GM10248 (cell line): Measurements from ENCODE around the gene GAS7.

Source experiments
- CTCF ChIA-PET: fragments of 300-600 bp; sonication (Branson Sonifier 250); formaldehyde crosslinking; extraction: SDS; loops from one replicate; lab custom pipeline; 2021; ENCODE audit warnings: antibody characterized with exemption; lab: Yijun Ruan, JAX
- POLR2A ChIA-PET: fragments of 350-650 bp; sonication (Branson Sonifier 250); formaldehyde crosslinking; extraction: SDS; loops from one replicate; lab custom pipeline; 2020; ENCODE audit warnings: antibody characterized with exemption; lab: Yijun Ruan, JAX
- DNase-seq: peaks from one replicate; pipeline ENCODE4 v3.0.0; 2012; ENCODE audit errors: extremely low spot score
- CTCF ChIP-seq: IDR thresholded peaks from 2 replicates; pipeline ENCODE4 v1.5.1; 2012; ENCODE audit warnings: mild to moderate bottlenecking, low read depth; ENCODE audit errors: extremely low read depth, missing control alignments, control extremely low read depth

The GAS7 gene

DNA sequence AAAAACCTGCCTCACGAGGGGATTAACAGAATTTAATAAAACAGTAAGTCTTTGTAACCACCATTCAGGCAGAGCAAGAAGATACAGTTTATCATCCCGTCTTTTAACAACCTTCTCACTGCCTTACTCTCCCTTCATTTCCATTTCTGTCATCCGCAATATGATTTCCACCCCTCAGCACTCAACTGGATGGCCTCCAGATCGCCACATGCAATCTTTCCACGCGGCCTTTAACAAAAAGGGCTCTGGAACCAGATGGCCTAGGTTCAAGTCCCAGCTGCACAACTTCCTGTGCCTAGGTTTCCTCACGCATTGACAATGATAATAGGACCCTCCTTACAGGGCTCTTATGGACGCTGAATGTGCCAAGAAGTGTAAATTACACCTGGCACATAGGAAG is 103.6 kb downstream of the GAS7 start:
- no peak for DNase-seq
- ChIA-PET POLR2A (no interaction called here), CTCF (interaction anchor here (1.1 kb wide), 1 partner anchor 9 kb away, joined by 3 read pairs; no protein-coding TSS in a partner anchor)
- TF ChIP-seq CTCF, result no peak

DNA sequence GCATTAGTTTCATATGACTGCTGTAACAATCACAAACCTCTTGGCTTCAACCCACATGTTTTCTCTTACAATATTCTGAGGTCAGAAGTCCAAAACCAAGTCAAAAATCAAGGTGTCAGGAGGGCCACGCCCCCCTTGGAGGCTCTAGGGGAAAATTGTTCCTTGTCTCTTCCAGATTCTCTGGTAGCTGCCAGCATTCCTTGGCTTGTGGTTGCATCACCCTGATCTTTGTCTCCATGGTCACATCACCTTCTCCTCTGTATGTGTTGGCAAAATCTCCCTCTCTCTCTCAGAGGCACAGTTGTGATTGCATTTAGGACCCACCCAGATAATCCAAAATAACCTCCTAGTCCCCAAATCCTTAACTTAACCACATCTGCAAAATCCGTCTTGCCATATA is 105.8 kb downstream of the GAS7 start:
- no peak for DNase-seq
- TF ChIP-seq CTCF, result no peak
- ChIA-PET POLR2A (no interaction called here), CTCF (interaction anchor here (0.7 kb wide), 1 partner anchor 10 kb away, joined by 3 read pairs; no protein-coding TSS in a partner anchor)

GRCh38 chr17:10091046-10091445 is 107.4 kb downstream of the GAS7 start:
- TF ChIP-seq CTCF, result no peak
- ChIA-PET POLR2A (no interaction called here), CTCF (no interaction called here)
- no peak for DNase-seq

DNA sequence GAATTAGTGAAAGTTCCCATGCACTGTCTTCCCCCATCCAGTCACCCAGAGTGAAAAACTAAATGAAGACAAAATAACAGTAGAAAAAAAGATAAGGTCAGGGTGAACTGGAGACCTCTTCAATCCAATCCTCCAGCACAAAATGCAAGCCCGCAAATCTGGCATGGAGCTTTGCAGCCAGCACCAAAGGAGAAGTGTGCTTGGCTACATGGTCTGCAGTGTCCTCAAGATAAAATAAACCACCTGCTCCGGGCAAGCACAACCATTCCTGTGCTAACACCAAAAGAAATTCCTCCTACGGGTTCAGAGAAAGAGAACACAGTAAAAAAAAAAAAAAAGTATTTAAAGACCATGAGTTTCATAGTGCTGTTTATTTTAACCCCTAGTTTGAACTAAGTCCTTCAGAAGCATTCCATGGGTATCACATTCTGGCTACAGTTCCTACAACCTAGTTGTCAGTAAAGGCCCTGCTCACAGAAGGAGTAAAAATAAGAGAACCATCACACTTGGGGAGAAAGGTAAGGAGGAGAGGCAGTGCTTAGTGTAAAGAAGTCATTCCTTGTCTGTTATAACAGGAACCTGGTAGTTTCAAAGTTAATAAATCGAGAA is 109.1 kb downstream of the GAS7 start:
- no peak for DNase-seq
- TF ChIP-seq CTCF, result no peak
- ChIA-PET CTCF (interaction anchor here (1.2 kb wide), 1 partner anchor 137 kb away, joined by 3 read pairs; no protein-coding TSS in a partner anchor), POLR2A (no interaction called here)

- ChIA-PET POLR2A (no interaction called here), CTCF (interaction anchor here (1.2 kb wide), 2 partner anchors 9 to 138 kb away, joined by 3 to 4 read pairs; no protein-coding TSS in a partner anchor)
- TF ChIP-seq CTCF, result no peak
- DNase-seq, result no peak
Observed at GRCh38 chr17:10088444-10088843, 110.0 kb downstream of the GAS7 start.

DNA sequence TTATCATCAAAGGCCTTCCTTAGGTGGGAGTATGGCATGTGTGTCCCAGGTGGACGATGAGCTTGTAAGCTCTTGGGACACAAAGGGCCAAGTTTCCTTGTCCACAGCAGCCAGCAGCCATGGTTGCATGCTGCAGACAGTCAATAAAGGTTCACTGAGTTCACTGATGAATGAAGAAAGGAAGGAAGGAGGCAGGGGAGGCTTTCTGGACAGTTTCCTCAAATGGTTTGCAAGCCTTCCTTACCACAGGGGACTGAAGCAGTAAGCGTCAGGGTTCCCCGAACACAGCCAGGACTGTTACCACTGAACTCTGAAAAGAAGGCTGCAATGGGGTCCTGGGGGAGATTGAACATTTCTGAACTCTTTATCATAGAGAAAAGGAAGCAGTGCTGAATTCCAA is 111.1 kb downstream of the GAS7 start:
- no peak for DNase-seq
- TF ChIP-seq CTCF, result no peak
- CTCF ChIA-PET, result interaction anchor here (1.3 to 1.8 kb wide), 3 partner anchors 18 to 140 kb away, joined by 3 to 4 read pairs (median 4); no protein-coding TSS in a partner anchor
- POLR2A ChIA-PET, result no interaction called here
